Non-pigmented ciliary epithelial cell (primary cell): ENCODE data around the gene PRC1.
A peak's percentile ranks its signal among the peaks of the same experiment; 100 is the strongest.

Source experiments
- DNase-seq: peaks from one replicate; pipeline ENCODE4 v3.0.0-alpha.2; 2010; ENCODE audit warnings: low read depth

Gene PRC1

DNA sequence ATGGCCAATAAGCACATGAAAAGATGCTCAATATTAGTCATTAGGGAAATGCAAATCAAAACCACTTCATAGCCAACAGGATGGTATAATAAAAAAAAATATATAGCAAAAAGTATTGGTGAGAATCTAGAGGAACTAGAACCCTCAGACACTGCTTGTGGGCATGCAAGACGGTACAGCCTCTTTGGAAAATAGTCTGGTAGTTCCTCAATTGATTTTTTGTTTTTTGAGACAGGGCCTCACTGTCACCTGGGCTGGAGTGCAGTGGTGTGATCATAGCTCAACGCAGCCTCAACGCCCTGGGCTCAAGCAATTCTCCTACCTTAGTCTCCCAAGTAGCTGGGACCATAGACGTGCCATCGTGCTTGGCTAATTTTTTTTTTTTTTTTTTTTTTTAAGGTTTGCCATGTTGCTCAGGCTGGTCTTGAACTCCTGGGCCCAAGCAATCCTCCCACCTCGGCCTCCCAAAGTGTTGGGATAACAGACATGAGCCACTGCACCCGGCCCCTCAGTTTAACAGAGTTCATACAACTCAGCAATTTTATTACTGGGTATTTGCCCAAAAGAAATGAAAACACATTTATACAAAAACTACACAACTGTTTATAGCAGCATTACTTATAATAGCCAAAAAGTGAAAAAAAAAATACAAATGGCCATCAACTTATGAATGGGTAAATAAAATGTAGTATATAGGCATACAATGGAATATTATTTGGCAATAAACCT is 5.1 kb downstream of the PRC1 start:
- no peak for DNase-seq

DNA sequence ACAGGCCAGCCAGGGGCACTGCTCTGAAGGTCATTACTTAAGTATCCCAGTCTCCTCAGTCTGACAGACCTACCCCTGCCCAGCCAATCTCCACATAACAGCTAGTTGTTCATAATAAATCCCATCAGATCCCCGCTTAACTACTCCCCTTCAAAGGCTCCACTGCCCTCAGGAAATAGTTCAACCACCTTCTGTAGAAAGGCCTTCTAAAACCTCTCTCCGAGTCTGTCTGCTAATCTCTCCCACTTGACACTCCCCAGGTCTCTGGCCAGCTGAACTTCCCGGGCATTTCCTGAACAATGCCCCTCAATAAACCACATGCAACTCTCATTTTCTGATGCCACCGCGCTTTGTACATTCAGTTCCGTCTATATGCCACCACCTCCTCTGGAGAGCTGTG is 6.0 kb downstream of the PRC1 start:
- no peak for DNase-seq

DNA sequence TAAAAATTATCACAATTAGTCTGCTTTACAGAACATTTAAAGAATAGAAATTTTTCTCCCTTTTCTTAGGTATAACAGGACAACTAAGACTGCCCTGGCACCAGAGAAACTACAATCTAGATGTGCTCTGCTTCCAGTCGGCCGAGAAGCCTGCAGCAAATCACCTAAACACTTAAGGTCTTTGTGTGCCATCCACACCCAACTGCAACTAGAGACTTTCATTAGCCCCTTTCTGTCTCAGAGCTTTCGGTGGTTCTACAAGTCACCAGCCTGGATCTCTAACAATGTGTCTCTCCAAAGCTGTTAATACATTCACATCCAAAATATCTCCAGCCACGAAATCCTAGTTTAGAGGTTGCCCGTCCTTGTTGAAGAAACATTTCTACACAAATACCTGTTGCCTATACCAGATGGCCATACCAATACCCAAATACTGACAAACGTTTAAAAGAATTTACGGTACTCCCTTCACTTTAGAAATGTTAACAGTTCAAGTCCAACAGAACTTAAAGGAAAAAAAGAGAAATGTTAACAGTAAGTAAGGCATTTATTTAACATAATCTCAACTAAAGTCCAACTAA is 6.7 kb downstream of the PRC1 start:
- no peak for DNase-seq

DNA sequence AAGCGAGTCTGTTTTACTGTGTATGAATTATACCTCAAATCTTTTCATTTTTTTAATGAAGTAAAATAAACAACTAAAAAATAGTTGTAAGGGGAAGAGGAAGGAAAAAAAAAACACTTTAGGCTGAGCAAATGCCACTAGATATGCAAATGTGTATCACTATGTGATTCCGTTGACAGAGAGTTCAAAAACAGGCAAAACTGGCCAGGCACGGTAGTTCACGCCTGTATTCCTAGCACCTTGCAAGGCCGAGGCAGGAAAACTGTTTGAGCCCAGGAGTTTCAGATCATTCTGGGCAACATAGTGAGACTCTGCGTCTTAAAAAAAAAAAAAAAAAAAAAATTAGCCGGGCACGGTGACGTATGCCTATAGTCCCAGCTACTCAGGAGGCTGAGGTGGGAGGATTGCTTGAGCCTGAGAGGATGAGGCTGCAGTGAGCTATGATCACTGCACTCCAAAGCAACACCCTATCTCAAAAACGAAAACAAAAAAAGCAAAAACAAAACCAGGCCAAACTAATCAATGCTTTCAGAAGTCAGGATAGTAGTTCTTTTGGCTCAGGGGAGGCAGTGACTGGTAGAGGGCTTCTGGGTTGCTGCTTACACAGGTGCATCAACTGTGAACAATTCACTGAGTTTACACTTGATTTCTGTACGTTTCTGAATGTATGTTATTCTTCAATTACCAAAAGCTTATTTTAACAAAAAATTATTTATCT is 7.4 kb downstream of the PRC1 start:
- DNase-seq = no peak

DNA sequence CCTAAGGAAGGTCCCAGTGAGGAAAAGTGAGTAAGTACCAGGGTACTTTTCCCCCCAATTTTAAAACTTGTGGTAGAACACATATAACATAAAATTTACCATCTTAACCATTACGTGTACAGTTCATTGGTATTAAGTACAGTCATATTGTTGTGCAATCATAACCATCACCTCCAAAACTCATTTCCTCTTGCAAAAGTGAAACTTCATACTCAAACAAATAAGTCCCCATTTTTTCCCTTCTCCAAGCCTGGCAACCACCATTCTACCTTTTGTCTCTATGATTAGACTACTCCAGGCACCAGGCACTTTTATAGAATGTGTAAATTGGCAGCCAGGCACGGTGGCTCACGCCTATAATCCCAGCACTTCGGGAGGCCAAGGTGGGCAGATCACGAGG is 12.2 kb downstream of the PRC1 start:
- DNase-seq = peak; percentile 11

DNA sequence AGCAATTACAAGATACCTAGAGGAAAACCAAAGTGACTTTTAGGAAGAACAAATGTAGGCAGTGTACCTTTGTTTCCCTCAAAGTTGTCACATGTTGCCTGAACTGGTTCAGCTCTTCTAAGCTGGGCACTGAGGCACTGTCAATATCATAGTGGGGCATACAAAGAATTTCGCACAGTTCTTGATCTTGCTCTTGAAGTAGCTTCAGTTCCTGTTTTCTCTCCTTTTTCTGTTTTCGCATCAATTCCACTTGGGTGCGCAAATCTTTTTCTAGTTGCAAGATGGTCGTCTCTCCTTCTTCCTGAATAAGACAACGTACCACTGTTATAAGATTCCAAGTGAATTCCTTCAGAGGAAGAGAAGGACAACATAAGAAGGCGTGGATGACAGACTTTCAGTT is 12.7 kb downstream of the PRC1 start:
- no peak for DNase-seq

DNA sequence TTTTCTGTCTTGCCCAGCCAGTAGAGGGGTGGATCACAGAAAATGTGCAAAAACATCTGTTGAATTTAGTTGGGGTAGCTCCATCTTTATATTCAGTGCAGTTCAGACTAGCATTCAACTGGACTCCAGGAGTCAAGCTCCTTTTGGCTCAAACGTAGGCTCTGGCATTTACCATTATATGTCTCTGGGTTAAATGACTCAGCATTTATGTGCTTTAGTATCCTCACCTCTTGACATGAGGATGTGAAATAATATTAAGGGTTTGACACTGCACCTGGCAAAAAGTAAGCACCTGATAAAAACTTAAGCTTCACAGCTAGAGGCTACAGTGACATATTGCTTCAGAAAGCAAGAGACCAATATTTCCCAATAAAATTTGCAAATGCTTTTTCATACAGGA is 14.8 kb downstream of the PRC1 start:
- no peak for DNase-seq

DNA sequence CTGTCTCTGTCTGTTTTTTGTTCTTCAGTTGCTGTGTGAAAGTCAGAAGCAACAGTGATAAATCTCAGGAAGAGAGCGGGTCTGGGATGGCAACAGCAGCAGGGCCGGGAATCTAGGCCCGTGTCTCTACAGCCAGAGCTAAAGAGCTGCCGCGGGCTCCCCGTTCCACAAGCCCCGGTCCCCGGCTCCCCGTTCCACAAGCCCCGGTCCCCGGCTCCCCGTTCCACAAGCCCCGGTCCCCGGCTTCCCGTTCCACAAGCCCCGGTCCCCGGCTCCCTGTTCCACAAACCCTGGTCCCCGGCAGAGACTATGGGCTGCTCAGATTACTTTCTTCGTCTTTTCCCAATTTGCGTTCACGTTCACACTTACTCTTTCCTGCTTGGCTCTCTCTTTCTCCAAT is 20.1 kb downstream of the PRC1 start:
- DNase-seq = no peak

DNA sequence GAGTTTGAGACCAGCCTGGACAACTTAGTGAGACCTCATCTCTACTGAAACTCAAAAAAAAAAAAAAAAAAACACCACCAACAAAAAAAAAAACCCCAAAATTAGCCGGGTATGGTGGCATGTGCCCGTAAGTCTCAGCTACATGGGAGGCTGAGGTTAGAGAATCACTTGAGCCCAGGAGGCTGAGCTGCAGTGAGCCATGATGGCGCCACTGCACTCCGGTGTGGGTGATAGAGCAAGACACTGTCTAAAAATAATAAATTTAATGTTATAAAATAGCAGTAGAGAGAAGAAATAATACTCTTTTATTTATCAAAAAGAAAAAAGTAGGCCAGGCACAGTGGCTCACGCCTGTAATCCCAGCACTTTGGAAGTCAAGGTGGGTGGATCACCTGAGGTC is 22.2 kb downstream of the PRC1 start:
- DNase-seq = no peak

DNA sequence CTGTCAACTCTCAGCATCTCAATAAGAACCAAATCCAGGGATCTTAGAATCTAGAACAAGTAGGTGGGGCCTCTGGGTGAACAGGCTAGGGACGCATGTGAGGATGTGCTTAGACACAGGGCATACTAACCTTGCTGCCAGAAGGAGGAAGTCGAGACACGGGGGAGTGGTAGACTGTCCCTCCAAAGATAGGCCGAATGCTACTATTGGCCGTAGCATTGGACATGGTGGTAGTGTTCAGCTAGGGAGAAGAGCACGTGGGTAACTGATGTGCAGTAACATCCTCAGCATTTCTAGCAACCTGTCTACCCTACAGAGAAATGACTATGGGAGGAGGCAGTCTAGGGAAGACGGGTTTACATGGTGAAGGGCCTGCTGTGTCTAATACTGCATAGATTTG is 24.1 kb downstream of the PRC1 start:
- no peak for DNase-seq

DNA sequence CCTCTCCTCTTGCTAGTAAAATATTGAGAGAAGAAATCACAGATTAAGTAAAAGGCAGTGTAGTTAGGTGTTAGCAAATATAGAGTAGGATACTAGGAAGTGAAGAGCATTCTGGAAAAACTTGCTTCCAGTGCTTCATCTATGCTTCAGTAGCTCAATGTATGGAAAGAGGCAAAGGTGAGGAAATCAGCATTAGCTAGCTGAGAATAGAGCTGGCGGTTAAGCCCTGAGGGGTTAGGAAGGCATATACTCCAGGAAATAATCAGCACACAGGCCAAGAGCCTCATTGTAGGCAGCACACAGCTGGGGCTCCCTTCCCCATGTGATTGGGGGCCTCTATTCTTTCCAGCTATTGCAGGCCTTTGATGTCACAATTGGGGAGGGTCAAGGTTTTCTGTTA is 25.9 kb downstream of the PRC1 start:
- DNase-seq = no peak

DNA sequence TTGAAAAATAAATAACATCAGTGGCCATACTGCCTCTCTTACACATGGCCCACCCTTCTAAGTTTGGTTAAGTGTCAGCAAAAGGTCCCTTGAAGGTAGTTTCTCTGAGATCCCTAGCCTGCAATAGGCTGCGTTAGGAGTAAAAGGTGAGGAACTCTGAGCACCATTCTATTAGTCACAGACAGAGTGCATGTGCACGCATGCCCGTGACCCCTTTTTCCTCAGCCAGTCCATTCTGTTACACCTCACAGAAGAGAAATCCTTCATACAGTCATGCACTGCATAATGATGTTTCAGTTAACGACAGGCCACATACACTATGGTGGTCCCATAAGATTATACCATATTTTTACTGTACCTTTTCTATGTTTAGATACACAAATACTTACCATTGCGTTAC is 27.1 kb downstream of the PRC1 start:
- DNase-seq = no peak

DNA sequence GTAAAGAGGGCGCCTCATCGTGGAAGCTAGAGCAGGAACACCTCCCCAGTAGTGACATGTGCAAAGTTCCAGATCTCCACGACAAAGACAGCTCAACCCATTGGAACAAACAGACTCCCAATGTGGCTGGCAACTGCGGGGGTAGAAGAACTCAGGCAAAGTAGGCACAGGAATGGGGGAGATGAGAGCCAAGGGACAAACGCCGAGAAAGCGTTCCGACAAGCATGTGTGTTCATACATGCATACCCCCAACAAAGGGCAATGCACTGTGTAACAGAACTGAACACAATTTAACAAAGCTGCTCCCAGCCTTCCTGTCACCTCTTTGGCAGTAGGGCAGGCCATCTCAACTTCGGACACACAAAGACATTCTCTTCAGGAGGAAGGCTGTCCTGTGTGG is 28.1 kb downstream of the PRC1 start:
- no peak for DNase-seq

DNA sequence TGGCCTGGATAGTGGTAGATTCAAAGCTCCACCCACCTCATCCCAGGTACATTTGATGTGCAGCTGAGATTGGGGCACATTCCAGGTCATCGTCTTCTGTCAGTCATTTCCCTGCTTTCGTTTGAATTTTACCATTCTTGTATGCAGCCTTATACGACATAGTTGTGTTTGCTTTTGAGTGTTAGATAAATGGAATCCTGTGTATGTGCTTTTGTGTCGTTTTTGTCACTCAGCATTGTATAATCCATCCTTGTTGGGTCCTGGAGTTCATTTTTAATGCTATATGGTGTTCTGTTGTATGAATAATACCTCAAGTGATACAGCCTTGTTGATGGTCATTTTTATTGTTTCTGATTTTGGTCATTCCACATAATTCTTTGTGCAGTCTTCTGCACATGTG is 32.3 kb downstream of the PRC1 start:
- DNase-seq = no peak

DNA sequence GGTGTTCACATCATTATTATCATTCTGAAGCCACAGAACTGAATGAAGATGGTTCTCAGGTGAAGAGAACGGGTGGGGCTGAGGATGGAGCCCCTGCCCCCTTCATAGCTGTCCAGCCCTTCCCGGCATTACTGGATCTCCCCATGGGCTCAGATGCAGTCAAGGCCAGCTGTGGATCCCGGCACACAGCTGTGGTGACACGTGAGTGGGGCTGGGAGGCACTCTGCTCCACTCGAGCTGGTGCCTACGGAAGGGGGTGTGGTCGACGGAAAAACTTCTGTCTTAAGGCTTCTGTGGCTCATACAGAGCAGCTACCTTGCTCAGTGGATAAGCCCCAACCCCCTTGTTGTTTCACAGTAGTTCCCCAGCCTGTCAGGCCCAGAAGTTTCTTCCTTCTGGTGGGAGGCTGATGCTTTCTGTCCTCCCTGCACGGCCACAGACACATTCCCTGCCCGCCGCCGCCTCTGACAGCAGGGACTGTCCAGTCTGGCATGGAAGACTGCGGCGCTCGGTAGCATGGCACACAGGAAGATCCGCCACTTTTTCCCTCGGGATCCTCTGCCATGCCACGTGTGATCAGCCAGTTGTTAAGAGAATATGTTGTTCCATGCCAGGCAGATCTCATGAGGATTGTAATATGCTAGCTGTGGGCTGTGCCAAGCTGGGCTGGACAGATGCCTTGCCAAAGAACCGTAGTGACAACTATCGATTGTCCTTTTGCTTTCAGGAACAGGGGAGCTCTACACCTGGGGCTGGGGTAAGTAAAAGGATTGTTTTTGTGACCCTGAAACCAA is 33.8 kb downstream of the PRC1 start:
- no peak for DNase-seq

DNA sequence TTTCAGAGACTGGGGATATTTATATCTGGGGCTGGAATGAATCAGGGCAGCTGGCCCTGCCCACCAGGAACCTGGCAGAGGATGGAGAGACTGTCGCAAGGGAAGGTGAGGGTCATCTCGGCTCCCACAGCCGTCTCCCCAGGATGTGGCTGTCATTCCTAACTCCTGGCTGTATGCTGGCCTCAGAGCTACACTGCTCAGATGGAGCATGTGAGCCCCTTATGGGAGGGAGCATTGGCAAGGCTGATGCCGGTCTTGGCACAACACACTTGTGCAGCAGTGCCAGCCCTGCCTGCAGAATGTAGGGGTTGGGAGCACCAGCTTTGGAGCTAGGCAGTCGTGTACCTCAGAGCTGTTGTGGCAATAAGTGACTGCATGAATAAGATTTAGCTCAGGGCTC is 34.4 kb downstream of the PRC1 start:
- no peak for DNase-seq

DNA sequence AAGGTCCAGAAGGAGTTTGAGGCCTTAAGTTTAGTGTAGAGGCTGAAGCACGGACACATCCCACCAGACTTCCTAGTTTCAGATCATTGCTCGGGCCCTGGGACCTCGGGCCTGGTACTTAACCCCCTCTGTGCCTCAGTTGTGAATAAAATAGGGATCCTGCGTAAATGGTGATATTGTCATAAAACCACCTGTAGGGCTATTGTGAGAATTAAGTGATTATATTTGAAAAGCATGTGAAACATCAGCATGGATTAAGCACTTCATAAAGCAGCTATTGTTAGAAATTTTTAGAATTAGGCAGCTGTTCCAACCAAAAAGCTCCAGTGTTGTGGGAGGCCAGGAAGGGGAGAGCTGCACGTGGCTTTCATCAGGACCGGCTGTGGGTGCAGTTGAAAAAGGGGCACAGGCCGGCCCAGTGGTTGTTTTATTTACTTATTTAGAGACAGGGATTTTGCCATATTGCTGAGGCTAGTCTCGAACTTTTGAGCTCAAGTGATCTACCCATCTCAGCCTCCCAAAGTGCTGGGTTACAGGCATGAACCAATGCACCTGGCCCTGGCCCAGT is 35.2 kb downstream of the PRC1 start:
- DNase-seq = no peak

DNA sequence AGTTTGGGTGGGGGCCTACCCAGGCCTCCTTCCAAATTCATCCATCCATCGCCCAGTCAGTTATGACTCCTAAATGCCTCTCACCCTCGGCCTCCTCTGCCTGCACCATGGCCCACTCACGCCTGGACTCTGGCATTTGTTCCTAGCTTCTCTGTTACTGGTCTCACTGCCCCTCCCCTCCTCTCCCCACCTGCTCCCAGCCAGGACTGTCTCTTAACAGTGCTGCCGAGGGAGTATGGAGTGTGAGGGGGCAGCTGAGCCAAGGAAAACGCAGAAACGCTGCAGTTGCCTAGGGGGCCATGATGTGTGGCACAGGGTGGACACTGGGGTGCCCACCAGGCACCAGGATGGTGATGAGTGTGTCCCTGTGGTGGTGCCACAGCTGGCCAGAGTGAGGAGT is 36.5 kb downstream of the PRC1 start:
- DNase-seq = no peak

DNA sequence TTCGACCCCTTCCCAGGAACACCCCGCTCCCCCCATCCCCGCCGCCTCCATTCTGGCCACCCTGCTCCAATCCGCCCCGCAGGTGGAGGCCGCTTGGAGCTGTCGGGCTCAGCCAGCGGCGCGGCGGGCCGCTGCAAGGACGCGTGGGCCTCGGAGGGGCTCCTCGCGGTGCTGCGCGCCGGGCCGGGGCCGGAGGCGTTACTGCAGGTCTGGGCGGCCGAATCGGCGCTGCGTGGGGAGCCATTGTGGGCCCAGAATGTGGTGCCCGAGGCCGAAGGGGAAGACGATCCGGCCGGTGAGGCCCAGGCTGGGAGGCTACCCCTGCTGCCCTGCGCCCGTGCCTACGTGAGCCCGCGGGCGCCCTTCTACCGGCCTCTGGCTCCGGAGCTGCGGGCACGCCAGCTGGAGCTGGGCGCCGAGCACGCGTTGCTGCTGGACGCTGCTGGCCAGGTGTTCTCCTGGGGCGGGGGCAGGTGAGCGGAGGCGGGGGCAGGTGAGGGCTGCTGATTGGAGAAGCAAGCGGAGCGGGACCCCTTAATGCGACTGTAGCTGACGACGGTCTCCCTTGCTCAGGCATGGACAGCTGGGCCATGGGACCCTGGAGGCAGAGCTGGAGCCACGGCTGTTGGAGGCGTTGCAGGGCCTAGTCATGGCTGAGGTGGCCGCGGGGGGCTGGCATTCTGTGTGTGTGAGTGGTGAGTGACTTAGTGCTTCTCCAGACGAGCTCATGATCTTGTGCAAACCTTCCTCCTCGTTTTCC is 37.1 kb downstream of the PRC1 start:
- no peak for DNase-seq

DNA sequence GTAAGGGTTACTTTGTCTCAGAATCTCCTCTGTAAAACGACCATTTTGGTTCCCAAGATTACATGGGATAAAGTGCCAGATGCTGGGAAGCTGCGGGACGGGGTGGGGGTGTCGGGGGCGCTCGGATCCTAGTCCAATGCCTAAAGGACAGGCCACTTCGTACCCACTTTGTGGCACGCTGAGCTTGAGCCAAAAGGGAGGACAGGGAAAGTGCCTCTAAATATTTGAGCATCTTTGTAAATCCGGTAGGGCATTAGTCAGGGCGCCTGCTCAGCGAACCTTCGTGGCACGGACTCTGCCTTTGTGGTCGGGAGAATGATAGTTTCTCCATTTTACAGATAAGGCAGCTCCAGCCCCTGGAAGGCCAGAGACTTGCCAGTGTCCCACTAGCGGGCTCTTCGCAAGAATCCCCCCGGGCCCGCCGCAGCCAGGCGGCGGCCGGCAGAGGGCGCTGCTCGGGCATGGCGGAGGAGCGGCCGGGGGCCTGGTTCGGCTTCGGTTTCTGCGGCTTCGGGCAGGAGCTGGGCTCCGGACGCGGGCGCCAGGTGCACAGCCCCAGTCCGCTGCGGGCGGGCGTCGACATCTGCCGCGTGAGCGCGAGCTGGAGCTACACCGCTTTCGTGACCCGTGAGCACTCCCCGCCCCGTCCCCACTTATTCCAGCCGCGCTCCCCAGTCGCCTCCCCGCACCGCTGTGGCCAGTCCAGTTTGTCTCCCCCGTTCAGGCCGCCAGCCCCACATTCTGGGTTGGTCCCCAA is 37.9 kb downstream of the PRC1 start:
- DNase-seq = no peak
